CD4-positive, alpha-beta T cell treated with Interleukin-12 subunit alpha and Interleukin-12 subunit beta, for 1 hour (primary cell): ENCODE data around the gene TTLL12.

Source experiments
- DNase-seq: peaks from one replicate; pipeline ENCODE4 v3.0.0-alpha.2; 2020

Gene TTLL12

GRCh38 chr22:43118953-43119458, 67.9 kb downstream of the TTLL12 start:
- no peak for DNase-seq

GRCh38 chr22:43118024-43118849, 68.7 kb downstream of the TTLL12 start:
- no peak for DNase-seq

GRCh38 chr22:43116932-43117331, 70.0 kb downstream of the TTLL12 start:
- DNase-seq = no peak
